Measurements from ENCODE around the gene CATSPER3.
A peak's percentile ranks its signal among the peaks of the same experiment; 100 is the strongest.

The CATSPER3 gene

GRCh38 chr5:135032695-135032998, 64.9 kb downstream of the CATSPER3 start:
- peak overlapping the region; percentile 95 for H3K27ac ChIP-seq
- TF ChIP-seq CTCF (conservative IDR thresholded peaks at IDR 0.05): no peak

- no peak for TF ChIP-seq CTCF (conservative IDR thresholded peaks at IDR 0.05)
- H3K27ac ChIP-seq: peak overlapping the region; percentile 95
Measured at GRCh38 chr5:135032999-135033861, 65.5 kb downstream of the CATSPER3 start.

GRCh38 chr5:135033901-135034235, 66.2 kb downstream of the CATSPER3 start, which contains the start of gene PITX1:
Gene PITX1, minus strand, starts transcription at chr5:135034228. Its CDS starts 347 bp downstream, at chr5:135033881.
- no peak for TF ChIP-seq CTCF (conservative IDR thresholded peaks at IDR 0.05)
- peak within 1 kb of the TSS; percentile 95 for H3K27ac ChIP-seq

GRCh38 chr5:135034236-135034962, 66.7 kb downstream of the CATSPER3 start:
- peak overlapping the region; percentile 95 for H3K27ac ChIP-seq
- TF ChIP-seq CTCF (conservative IDR thresholded peaks at IDR 0.05): no peak

GRCh38 chr5:135034963-135035677, 67.4 kb downstream of the CATSPER3 start:
- no peak for TF ChIP-seq CTCF (conservative IDR thresholded peaks at IDR 0.05)
- H3K27ac ChIP-seq: peak overlapping the region; percentile 95

GRCh38 chr5:135035678-135036030, 67.9 kb downstream of the CATSPER3 start:
- H3K27ac ChIP-seq: peak overlapping the region; percentile 95
- no peak for TF ChIP-seq CTCF (conservative IDR thresholded peaks at IDR 0.05)

GRCh38 chr5:135036405-135036804, 68.7 kb downstream of the CATSPER3 start:
- no peak overlapping the region for H3K27ac ChIP-seq
- TF ChIP-seq CTCF (conservative IDR thresholded peaks at IDR 0.05): no peak
